Stimulated activated CD4-positive, alpha-beta T cell treated with anti-CD3 and anti-CD28 coated beads, Interleukin-15, amount 100 ng/mL, for 1 hour (primary cell): ENCODE results near the gene GRIA4.

ENCODE experiments used
- DNase-seq, 2 donors: peaks; one replicate each; pipeline ENCODE4 v3.0.0-alpha.2; 2020; ENCODE audit warnings: low read depth in 1 of 2, low spot score in 1 of 2

The GRIA4 gene

GRCh38 chr11:105636496-105636895 lies 26.6 kb downstream of the GRIA4 start:
- DNase-seq: no peak

- DNase-seq: no peak
Measured at GRCh38 chr11:105639527-105639926, 29.7 kb downstream of the GRIA4 start.

- DNase-seq: no peak
Measured at GRCh38 chr11:105641433-105641832, 31.6 kb downstream of the GRIA4 start.

- no peak for DNase-seq
Measured at GRCh38 chr11:105642870-105643269, 33.0 kb downstream of the GRIA4 start.

- no peak for DNase-seq
Measured at GRCh38 chr11:105644839-105645573, 35.1 kb downstream of the GRIA4 start.

- no peak for DNase-seq
Measured at GRCh38 chr11:105647780-105648179, 37.9 kb downstream of the GRIA4 start.

- no peak for DNase-seq
Measured at GRCh38 chr11:105648762-105649161, 38.9 kb downstream of the GRIA4 start.

- no peak for DNase-seq
Measured at GRCh38 chr11:105665281-105665680, 55.4 kb downstream of the GRIA4 start.

GRCh38 chr11:105667441-105667840 lies 57.6 kb downstream of the GRIA4 start:
- DNase-seq: no peak

GRCh38 chr11:105670811-105671210 lies 60.9 kb downstream of the GRIA4 start:
- no peak for DNase-seq

GRCh38 chr11:105673089-105673488 lies 63.2 kb downstream of the GRIA4 start:
- DNase-seq: no peak

- DNase-seq: no peak
Measured at GRCh38 chr11:105689631-105690030, 79.8 kb downstream of the GRIA4 start.

- no peak for DNase-seq
Measured at GRCh38 chr11:105690467-105690866, 80.6 kb downstream of the GRIA4 start.

- DNase-seq: no peak
Measured at GRCh38 chr11:105693075-105693759, 83.3 kb downstream of the GRIA4 start.

GRCh38 chr11:105696000-105696399 lies 86.1 kb downstream of the GRIA4 start:
- no peak for DNase-seq

GRCh38 chr11:105697291-105697690 lies 87.4 kb downstream of the GRIA4 start:
- no peak for DNase-seq

- no peak for DNase-seq
Measured at GRCh38 chr11:105699203-105699602, 89.3 kb downstream of the GRIA4 start.

- DNase-seq: no peak
Measured at GRCh38 chr11:105700271-105700670, 90.4 kb downstream of the GRIA4 start.

GRCh38 chr11:105701098-105701497 lies 91.2 kb downstream of the GRIA4 start:
- DNase-seq: no peak

GRCh38 chr11:105705786-105706530 lies 96.1 kb downstream of the GRIA4 start:
- DNase-seq: no peak

GRCh38 chr11:105713106-105713505 lies 103.2 kb downstream of the GRIA4 start:
- no peak for DNase-seq

GRCh38 chr11:105713696-105714095 lies 103.8 kb downstream of the GRIA4 start:
- no peak for DNase-seq
